Measurements from ENCODE around the gene COQ8A. TPM values are rescaled to one million over a fixed set of nuclear protein-coding genes. Genes with fewer than 3 reads are reported as not detected.

The COQ8A gene
- total RNA-seq, 1 donor: 3.0 TPM

- DNase-seq (ENCODE audit: low read depth): peak; percentile 58
- peak overlapping the region; percentile 68 for H3K4me3 ChIP-seq (ENCODE audit: low read depth, low read length)
- no peak for TF ChIP-seq CTCF (IDR thresholded peaks at IDR 0.05; ENCODE audit: insufficient read depth, low read depth, low read length)
Observed at GRCh38 chr1:226938903-226939437, 1.1 kb upstream of the COQ8A start.

GRCh38 chr1:226939438-226940028 is 561 bp upstream of the COQ8A start:
- DNase-seq (ENCODE audit: low read depth): no peak
- TF ChIP-seq CTCF (IDR thresholded peaks at IDR 0.05; ENCODE audit: insufficient read depth, low read depth, low read length): no peak
- peak overlapping the region; percentile 68 for H3K4me3 ChIP-seq (ENCODE audit: low read depth, low read length)

DNA sequence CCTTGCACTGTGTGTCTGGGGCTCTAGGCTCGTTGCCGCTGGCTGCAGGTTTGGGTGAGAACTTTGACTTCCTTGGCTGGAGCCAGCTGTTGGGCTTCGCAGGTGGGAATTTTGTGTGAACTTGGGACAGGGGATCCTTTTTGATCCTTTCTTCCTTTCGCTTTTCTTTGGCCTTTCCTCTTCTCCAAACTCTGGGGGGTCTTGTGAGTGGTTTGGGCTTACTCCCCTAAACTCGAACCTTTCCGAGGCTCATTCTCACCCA is 643 bp downstream of the COQ8A start:
- TF ChIP-seq CTCF (IDR thresholded peaks at IDR 0.05; ENCODE audit: insufficient read depth, low read depth, low read length): no peak
- peak overlapping the region; percentile 74 for H3K4me3 ChIP-seq (ENCODE audit: low read depth, low read length)
- DNase-seq (ENCODE audit: low read depth): no peak

- DNase-seq (ENCODE audit: low read depth): no peak
- no peak for TF ChIP-seq CTCF (IDR thresholded peaks at IDR 0.05; ENCODE audit: insufficient read depth, low read depth, low read length)
- H3K4me3 ChIP-seq (ENCODE audit: low read depth, low read length): no peak overlapping the region
Observed at GRCh38 chr1:226942392-226942791, 2.3 kb downstream of the COQ8A start.

DNA sequence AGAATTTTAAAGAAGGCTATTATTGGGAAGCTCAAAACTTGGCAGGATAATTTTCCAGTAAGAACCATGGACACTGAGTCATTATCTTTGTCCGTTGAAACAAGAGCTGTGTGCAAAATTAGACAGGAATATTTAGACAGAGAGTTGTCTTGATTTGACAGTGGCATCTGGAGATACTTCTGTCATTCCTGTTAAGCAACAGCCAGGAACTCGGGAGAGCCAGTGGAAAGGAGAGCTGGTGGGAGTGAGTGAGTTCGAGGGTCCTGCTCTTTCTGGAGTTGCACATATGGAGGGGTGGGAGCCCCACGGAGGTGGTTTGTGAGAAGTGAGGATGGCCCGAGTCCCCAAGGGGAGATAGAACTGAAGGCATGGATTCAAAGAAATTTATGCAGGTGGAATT is 3.1 kb downstream of the COQ8A start:
- DNase-seq (ENCODE audit: low read depth): no peak
- H3K4me3 ChIP-seq (ENCODE audit: low read depth, low read length): no peak overlapping the region
- no peak for TF ChIP-seq CTCF (IDR thresholded peaks at IDR 0.05; ENCODE audit: insufficient read depth, low read depth, low read length)

DNA sequence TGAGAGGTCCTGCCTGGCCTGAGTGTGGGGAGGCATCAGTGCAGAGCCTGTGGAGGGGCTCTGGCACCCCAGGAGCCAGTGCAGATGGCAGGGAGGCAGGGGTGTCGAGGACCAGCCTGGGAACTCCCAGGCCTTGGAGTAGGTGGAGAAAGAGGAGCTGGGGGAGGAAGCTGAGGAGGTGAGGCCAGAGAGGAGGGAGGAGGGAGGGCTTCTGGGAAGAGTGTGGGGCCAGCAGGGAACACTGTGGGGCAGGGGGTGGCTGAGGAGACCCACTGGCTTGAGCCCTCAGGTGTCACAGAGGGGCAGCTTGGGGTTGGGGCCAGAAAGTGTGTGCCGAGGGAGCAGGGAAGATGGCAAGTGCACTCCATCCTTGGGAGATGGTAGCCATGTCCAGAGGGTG is 3.8 kb downstream of the COQ8A start:
- DNase-seq (ENCODE audit: low read depth): no peak
- TF ChIP-seq CTCF (IDR thresholded peaks at IDR 0.05; ENCODE audit: insufficient read depth, low read depth, low read length): no peak
- H3K4me3 ChIP-seq (ENCODE audit: low read depth, low read length): no peak overlapping the region
